ENCODE measurements around the gene DTHD1. TPM values are rescaled to one million over a fixed set of nuclear protein-coding genes. Genes with fewer than 3 reads are reported as not detected.

DTHD1 gene
- total RNA-seq, 4 donors from 2014 or later: 0.26 to 0.66 TPM; not detected in 2

DNA sequence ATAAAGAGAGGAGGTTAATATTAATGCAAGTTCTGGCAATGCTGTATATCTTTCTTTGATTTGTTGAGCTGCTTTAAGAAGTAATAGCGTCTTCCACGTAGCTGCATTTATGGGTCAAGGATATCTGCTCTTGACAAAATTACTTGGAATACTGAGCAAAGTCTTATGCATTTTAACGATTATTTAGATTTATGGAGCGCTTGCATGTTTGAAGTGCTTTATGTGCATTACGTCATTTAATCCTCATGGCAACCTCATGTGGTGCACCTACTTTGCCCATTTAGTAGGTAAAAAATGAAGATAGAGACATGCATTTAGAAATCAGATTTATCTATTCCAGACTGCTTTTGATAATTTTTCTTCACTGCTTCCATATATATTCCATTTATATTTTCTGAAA lies 46.0 kb downstream of the DTHD1 start:
- Histone ChIP-seq H3K36me3 (no peaks in the 10 kb centered on the region), H3K4me1 (no peaks in the 10 kb centered on the region), H3K27me3 (no peaks in the 10 kb centered on the region), H3K27ac (replicated peaks in 1 of 4) (no peak overlapping the region), H3K9me3 (no peaks in the 10 kb centered on the region), H3K4me3 (no peak overlapping the region)
- no peak for DNase-seq (ENCODE audit: extremely low spot score)
- no peak for TF ChIP-seq POLR2AphosphoS5 (IDR thresholded peaks at IDR 0.05)
- TF ChIP-seq, protein P1, sequence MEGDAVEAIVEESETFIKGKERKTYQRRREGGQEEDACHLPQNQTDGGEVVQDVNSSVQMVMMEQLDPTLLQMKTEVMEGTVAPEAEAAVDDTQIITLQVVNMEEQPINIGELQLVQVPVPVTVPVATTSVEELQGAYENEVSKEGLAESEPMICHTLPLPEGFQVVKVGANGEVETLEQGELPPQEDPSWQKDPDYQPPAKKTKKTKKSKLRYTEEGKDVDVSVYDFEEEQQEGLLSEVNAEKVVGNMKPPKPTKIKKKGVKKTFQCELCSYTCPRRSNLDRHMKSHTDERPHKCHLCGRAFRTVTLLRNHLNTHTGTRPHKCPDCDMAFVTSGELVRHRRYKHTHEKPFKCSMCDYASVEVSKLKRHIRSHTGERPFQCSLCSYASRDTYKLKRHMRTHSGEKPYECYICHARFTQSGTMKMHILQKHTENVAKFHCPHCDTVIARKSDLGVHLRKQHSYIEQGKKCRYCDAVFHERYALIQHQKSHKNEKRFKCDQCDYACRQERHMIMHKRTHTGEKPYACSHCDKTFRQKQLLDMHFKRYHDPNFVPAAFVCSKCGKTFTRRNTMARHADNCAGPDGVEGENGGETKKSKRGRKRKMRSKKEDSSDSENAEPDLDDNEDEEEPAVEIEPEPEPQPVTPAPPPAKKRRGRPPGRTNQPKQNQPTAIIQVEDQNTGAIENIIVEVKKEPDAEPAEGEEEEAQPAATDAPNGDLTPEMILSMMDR (IDR thresholded peaks at IDR 0.05): no peak
- TF ChIP-seq POLR2A (IDR thresholded peaks at IDR 0.05; ENCODE audit: low read depth): no peak
- no peak for TF ChIP-seq EP300 (IDR thresholded peaks at IDR 0.05)
- intact Hi-C loops (cut with DNase I): no loop called here
- WGBS: 88% methylated on average over 5 of the region's 5 CpGs

DNA sequence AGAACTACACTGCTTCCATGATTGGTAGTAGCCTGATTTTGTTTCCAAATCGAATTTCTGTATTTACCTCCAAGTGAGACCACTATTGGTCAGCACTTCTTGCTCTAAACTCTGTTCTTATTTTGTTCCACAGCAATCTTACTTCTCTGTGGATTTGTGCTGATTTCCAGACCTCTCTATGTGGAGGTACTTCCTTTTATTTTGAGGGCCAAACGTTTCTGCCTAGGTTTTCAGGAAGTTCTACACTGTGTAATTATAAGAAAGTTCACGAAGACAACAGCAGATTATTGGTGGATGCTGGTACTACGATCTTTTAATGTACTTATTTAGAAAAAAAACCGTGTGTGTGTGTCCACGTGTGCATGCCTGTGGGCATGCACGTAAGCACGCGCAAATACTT lies 46.7 kb downstream of the DTHD1 start:
- intact Hi-C loops (cut with DNase I): no loop called here
- DNase-seq (ENCODE audit: extremely low spot score): no peak
- Histone ChIP-seq H3K9me3 (no peaks in the 10 kb centered on the region), H3K36me3 (no peaks in the 10 kb centered on the region), H3K4me1 (no peaks in the 10 kb centered on the region), H3K27ac (replicated peaks in 1 of 4) (no peak overlapping the region), H3K27me3 (no peaks in the 10 kb centered on the region), H3K4me3 (no peak overlapping the region)
- TF ChIP-seq POLR2A (IDR thresholded peaks at IDR 0.05; ENCODE audit: low read depth) (no peak), POLR2AphosphoS5 (IDR thresholded peaks at IDR 0.05) (no peak), EP300 (IDR thresholded peaks at IDR 0.05) (no peak)
- TF ChIP-seq, protein P1 (IDR thresholded peaks at IDR 0.05): no peak
- WGBS: 73% methylated on average over 9 of the region's 9 CpGs

DNA sequence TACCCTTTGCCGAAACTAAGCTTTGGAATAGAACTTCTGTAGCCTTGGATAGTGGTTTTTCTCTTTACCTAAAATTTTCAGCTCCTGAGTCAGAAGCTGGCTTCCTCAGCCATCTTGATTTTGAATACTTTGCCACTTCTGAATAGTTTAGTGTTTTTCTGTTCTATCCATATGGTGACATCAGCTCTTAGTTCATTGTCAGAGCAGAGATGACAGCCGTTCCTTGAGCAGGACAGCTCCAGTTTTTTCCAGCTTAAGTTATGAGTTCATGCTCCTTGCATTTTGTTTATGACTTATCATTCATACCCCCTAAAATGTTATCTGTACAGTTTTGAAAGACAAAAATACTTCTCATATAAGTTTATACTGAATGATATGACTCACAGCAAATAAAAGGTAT lies 47.8 kb downstream of the DTHD1 start:
- H3K36me3 ChIP-seq: no peaks in the 10 kb centered on the region
- H3K9me3 ChIP-seq: no peaks in the 10 kb centered on the region
- no peaks in the 10 kb centered on the region for H3K27me3 ChIP-seq
- 88% methylated on average over 2 of the region's 2 CpGs for WGBS
- H3K4me1 ChIP-seq: no peaks in the 10 kb centered on the region
- TF ChIP-seq EP300 (IDR thresholded peaks at IDR 0.05) (no peak), POLR2A (IDR thresholded peaks at IDR 0.05; ENCODE audit: low read depth) (no peak), POLR2AphosphoS5 (IDR thresholded peaks at IDR 0.05) (no peak)
- TF ChIP-seq, protein P1 (IDR thresholded peaks at IDR 0.05): no peak
- H3K27ac ChIP-seq (replicated peaks in 1 of 4): no peak overlapping the region
- no peak overlapping the region for H3K4me3 ChIP-seq
- DNase-seq (ENCODE audit: extremely low spot score): no peak
- intact Hi-C loops (cut with DNase I): no loop called here

DNA sequence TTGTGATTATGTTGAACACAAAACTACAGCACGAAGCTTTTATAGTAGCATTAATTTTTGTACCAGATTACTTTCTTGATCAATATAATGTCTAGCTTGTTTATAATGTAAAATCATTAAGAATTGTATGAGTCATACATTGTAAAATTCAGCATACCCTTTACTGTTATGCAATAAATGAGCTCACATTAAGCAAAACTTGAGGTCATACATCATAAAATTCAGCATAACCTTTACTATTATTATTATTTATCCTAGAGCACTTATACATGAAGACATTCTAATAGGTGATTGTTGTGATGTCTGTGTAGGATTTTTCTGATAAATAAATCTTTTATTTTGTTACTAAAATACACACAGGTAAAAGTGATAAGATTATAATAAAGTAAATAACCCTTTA lies 49.4 kb downstream of the DTHD1 start:
- H3K9me3 ChIP-seq: no peaks in the 10 kb centered on the region
- H3K4me1 ChIP-seq: no peaks in the 10 kb centered on the region
- no peak for DNase-seq (ENCODE audit: extremely low spot score)
- H3K27ac ChIP-seq (replicated peaks in 1 of 4): no peak overlapping the region
- TF ChIP-seq POLR2AphosphoS5 (IDR thresholded peaks at IDR 0.05) (no peak), POLR2A (IDR thresholded peaks at IDR 0.05; ENCODE audit: low read depth) (no peak), EP300 (IDR thresholded peaks at IDR 0.05) (no peak)
- TF ChIP-seq, protein P1 (IDR thresholded peaks at IDR 0.05): no peak
- WGBS: 88% methylated on average over 1 of the region's 1 CpG
- intact Hi-C loops (cut with DNase I): no loop called here
- no peak overlapping the region for H3K4me3 ChIP-seq
- H3K36me3 ChIP-seq: no peaks in the 10 kb centered on the region
- H3K27me3 ChIP-seq: no peaks in the 10 kb centered on the region

DNA sequence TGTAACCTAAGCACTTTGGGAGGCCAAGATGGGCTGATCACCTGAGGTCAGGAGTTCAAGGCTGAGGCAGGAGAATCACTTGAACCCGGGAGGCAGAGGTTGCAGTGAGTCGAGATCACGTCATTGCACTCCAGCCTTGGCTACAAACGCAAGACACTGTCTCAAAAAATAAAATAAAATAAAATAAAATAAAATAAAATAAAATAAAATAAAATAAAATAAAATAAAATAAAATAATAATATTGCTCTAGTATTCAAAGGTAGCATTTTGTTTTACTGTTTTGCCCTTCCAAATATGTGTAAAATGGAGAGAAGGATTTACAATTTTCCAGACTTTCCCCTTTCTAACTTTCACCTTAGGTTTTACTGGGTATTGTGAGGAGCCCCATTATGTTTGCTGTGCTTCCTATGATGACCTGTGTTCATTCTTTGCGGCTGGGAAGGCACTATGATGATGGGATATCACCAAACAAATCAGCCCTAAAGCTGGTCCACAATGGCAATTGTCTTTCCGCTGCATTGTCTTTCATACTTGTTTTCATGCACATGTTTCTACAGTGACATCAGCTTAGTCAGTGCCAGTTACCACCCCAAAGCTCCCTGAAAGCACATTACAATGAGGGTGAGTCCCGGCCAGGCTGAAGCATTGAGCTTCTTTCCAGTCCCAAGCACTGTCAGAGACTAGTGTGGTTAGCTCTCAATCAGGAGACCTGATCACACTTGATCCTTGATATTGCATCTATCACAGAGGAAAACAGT lies 50.8 kb downstream of the DTHD1 start:
- 75% methylated on average over 7 of the region's 7 CpGs for WGBS
- Histone ChIP-seq H3K36me3 (no peaks in the 10 kb centered on the region), H3K27me3 (no peaks in the 10 kb centered on the region), H3K4me3 (no peak overlapping the region), H3K27ac (replicated peaks in 1 of 4) (no peak overlapping the region), H3K9me3 (no peaks in the 10 kb centered on the region), H3K4me1 (no peaks in the 10 kb centered on the region)
- DNase-seq (ENCODE audit: extremely low spot score): no peak
- no peak for TF ChIP-seq POLR2AphosphoS5 (IDR thresholded peaks at IDR 0.05)
- no peak for TF ChIP-seq EP300 (IDR thresholded peaks at IDR 0.05)
- TF ChIP-seq, protein P1 (IDR thresholded peaks at IDR 0.05): no peak
- TF ChIP-seq POLR2A (IDR thresholded peaks at IDR 0.05; ENCODE audit: low read depth): no peak
- intact Hi-C loops (cut with DNase I): no loop called here

All from esophagus muscularis mucosa (tissue), 4 donors.